HUES6 (cell line): Measurements from ENCODE around the gene OR5B3.
"Not testable (repeated sequence)": the region's sequence is repeated elsewhere in the genome, so short reads cannot be mapped to it uniquely, and the experiment has no call there.

ENCODE experiments used
- H3K27ac ChIP-seq: 2 replicates; pipeline ENCODE4 v1.7.0; 2013; ENCODE audit warnings: low read depth, mild to moderate bottlenecking, low read length, inconsistent platforms
- H3K27me3 ChIP-seq: 2 replicates; pipeline ENCODE4 v1.6.1; 2013; ENCODE audit warnings: low read length; ENCODE audit not compliant: control insufficient read depth, insufficient read depth
- H3K36me3 ChIP-seq: 2 replicates; pipeline ENCODE4 v1.6.1; 2013; ENCODE audit warnings: low read length; ENCODE audit not compliant: control insufficient read depth, insufficient read depth
- H3K4me1 ChIP-seq: 2 replicates; pipeline ENCODE4 v1.6.1; 2013; ENCODE audit warnings: low read length; ENCODE audit not compliant: control insufficient read depth, insufficient read depth
- H3K4me3 ChIP-seq: 2 replicates; pipeline ENCODE4 v1.5.1; 2013; ENCODE audit warnings: low read depth, low read length
- H3K9ac ChIP-seq: one replicate; pipeline ENCODE4 v1.6.1; 2013; ENCODE audit warnings: mild to moderate bottlenecking, low read length
- H3K9me3 ChIP-seq: 2 replicates; pipeline ENCODE4 v1.6.1; 2013; ENCODE audit warnings: low read depth, low read length; ENCODE audit not compliant: control insufficient read depth, insufficient read depth

OR5B3 gene

DNA sequence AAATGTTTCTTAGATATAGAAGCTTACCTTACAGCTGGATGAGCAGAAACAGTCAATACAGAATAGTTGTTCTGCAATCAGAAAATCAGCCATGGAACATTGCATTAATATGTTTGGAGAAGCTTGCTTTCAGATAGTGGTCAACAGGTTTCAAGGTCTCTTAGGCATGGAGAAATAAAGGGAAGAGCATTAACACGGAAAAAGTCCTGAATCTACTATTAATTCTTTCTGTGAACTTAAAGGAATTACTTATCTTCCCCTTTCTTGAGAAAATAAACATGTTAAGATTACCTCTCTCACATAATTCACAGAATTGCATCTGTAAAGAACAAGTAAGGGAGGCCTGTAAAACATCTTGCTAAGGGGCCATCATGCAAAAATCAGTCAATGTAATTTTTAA lies at the start of gene OR5B3:
Gene OR5B3, minus strand, starts transcription at position 101 of the 400 bp plus-strand sequence. CDS start 3,465 bp downstream, outside the sequence.
- Histone ChIP-seq H3K27ac (no peak within 1 kb of the TSS), H3K36me3 (no peaks in the 10 kb centered on the region), H3K4me3 (no peak within 1 kb of the TSS), H3K9me3 (0 out of 2 replicates have a peak, but pooled peaks cover 2% of the 10 kb centered on the region), H3K9ac (no peak within 1 kb of the TSS), H3K4me1 (no peaks in the 10 kb centered on the region), H3K27me3 (no peaks in the 10 kb centered on the region)

DNA sequence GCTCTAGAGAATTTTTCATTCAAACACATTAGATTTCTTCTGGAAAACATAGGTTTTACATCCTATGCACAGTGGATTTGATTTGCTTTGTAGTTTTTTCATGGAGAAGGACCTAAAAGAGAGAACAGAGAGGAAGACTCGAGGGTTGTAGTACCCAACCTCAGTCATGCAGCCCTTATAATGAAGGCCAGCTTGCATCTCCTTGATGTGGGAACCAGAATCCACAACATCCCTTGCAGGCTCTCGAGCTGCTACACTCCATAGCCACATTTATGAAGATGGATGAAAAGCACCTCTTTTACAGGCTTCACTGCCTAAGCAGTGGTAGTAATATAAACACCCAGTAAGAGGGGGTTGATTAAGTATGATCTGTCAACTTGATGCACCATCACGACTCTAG lies 44.9 kb upstream of the OR5B3 start:
- H3K9me3 ChIP-seq: no peaks in the 10 kb centered on the region
- no peak overlapping the region for H3K4me3 ChIP-seq
- H3K9ac ChIP-seq: no peak overlapping the region
- H3K4me1 ChIP-seq: no peaks in the 10 kb centered on the region
- H3K36me3 ChIP-seq: no peaks in the 10 kb centered on the region
- H3K27me3 ChIP-seq: no peaks in the 10 kb centered on the region
- no peak overlapping the region for H3K27ac ChIP-seq

GRCh38 chr11:58446294-58446693 lies 39.6 kb upstream of the OR5B3 start:
- no peak overlapping the region for H3K27ac ChIP-seq

GRCh38 chr11:58444300-58444699 lies 37.6 kb upstream of the OR5B3 start:
- Histone ChIP-seq H3K4me3 (no peak overlapping the region), H3K27ac (no peak overlapping the region), H3K4me1 (no peaks in the 10 kb centered on the region), H3K36me3 (no peaks in the 10 kb centered on the region), H3K9ac (no peak overlapping the region), H3K9me3 (peaks cover 8% of the 10 kb centered on the region; the same call in 1 of the 2 replicates), H3K27me3 (no peaks in the 10 kb centered on the region)

More at GRCh38 chr11:58446294-58446693, 39.6 kb upstream of the OR5B3 start:
- H3K4me3 ChIP-seq: no peak overlapping the region
- H3K9ac ChIP-seq: no peak overlapping the region
- H3K27me3 ChIP-seq: no peaks in the 10 kb centered on the region
- H3K4me1 ChIP-seq: no peaks in the 10 kb centered on the region
- H3K36me3 ChIP-seq: no peaks in the 10 kb centered on the region
- peaks cover 8% of the 10 kb centered on the region; the same call in 1 of the 2 replicates for H3K9me3 ChIP-seq

GRCh38 chr11:58442136-58442535 lies 35.5 kb upstream of the OR5B3 start, which contains the start of gene OR5B12:
Gene OR5B12 (minus strand): TSS chr11:58442236. CDS start chr11:58440151, 2,085 bp downstream.
- H3K9ac ChIP-seq: no peak within 1 kb of the TSS
- no peaks in the 10 kb centered on the region for H3K36me3 ChIP-seq
- no peak within 1 kb of the TSS for H3K27ac ChIP-seq
- no peaks in the 10 kb centered on the region for H3K27me3 ChIP-seq
- H3K4me1 ChIP-seq: no peaks in the 10 kb centered on the region
- H3K4me3 ChIP-seq: no peak within 1 kb of the TSS
- peaks cover 8% of the 10 kb centered on the region; the same call in 1 of the 2 replicates for H3K9me3 ChIP-seq

- no peaks in the 10 kb centered on the region for H3K9me3 ChIP-seq
Measured at GRCh38 chr11:58438486-58438885, 31.8 kb upstream of the OR5B3 start.

GRCh38 chr11:58434217-58434616 lies 27.5 kb upstream of the OR5B3 start:
- H3K27ac ChIP-seq: no peak overlapping the region
- no peaks in the 10 kb centered on the region for H3K9me3 ChIP-seq
- no peaks in the 10 kb centered on the region for H3K36me3 ChIP-seq
- H3K27me3 ChIP-seq: no peaks in the 10 kb centered on the region
- H3K9ac ChIP-seq: no peak overlapping the region
- H3K4me1 ChIP-seq: no peaks in the 10 kb centered on the region
- H3K4me3 ChIP-seq: no peak overlapping the region

More at GRCh38 chr11:58438486-58438885, 31.8 kb upstream of the OR5B3 start:
- Histone ChIP-seq H3K9ac (no peak overlapping the region), H3K27me3 (no peaks in the 10 kb centered on the region), H3K4me3 (no peak overlapping the region), H3K27ac (no peak overlapping the region), H3K4me1 (no peaks in the 10 kb centered on the region), H3K36me3 (no peaks in the 10 kb centered on the region)

- Histone ChIP-seq H3K4me3 (no peak overlapping the region), H3K27ac (no peak overlapping the region), H3K36me3 (no peaks in the 10 kb centered on the region), H3K27me3 (no peaks in the 10 kb centered on the region), H3K4me1 (no peaks in the 10 kb centered on the region), H3K9ac (no peak overlapping the region), H3K9me3 (no peaks in the 10 kb centered on the region)
Measured at GRCh38 chr11:58433638-58434203, 27.0 kb upstream of the OR5B3 start.

GRCh38 chr11:58429273-58429672 lies 22.6 kb upstream of the OR5B3 start:
- Histone ChIP-seq H3K36me3 (no peaks in the 10 kb centered on the region), H3K27ac (no peak overlapping the region), H3K27me3 (no peaks in the 10 kb centered on the region), H3K4me3 (no peak overlapping the region), H3K4me1 (peaks cover 8% of the 10 kb centered on the region), H3K9ac (no peak overlapping the region), H3K9me3 (no peaks in the 10 kb centered on the region)

DNA sequence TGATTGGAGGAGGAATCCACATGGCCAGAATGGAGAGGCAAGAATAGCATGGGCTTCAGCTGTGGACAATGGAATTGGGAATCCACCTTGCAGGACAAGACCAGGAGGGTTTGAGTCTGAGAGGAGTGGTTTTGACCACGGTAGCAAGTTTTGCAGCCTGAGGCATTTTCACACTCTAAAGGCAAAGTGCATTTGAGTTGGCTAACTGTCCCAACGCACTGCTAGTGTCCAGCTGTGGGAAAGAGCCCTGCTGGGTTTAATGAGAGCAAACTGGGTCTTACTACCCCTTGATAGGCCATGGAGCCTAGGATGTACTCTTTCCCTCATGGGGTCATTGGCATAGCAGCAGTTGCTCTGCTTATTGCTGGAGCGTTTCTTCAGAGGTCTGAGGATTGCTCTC lies 21.3 kb upstream of the OR5B3 start, which contains the start of gene OR5B2:
Gene OR5B2, minus strand, starts transcription at position 101 of the 400 bp plus-strand sequence. CDS start 4,860 bp downstream, outside the sequence.
- H3K9ac ChIP-seq: no peak within 1 kb of the TSS
- H3K9me3 ChIP-seq: no peaks in the 10 kb centered on the region
- H3K27ac ChIP-seq: no peak within 1 kb of the TSS
- H3K4me1 ChIP-seq: peaks cover 12% of the 10 kb centered on the region
- H3K4me3 ChIP-seq: no peak within 1 kb of the TSS
- H3K36me3 ChIP-seq: no peaks in the 10 kb centered on the region
- no peaks in the 10 kb centered on the region for H3K27me3 ChIP-seq

GRCh38 chr11:58399622-58400021 lies 7.1 kb downstream of the OR5B3 start:
- H3K9ac ChIP-seq: not testable (repeated sequence)

More at GRCh38 chr11:58399622-58400021, 7.1 kb downstream of the OR5B3 start:
- not testable (repeated sequence) for H3K27ac ChIP-seq, H3K27me3 ChIP-seq, H3K4me3 ChIP-seq, H3K9me3 ChIP-seq, H3K36me3 ChIP-seq, H3K4me1 ChIP-seq
